GM18505 (cell line): Measurements from ENCODE around the gene DLD.
"Not testable (repeated sequence)": the region's sequence is repeated elsewhere in the genome, so short reads cannot be mapped to it uniquely, and the experiment has no call there.

Experiments
- ATAC-seq: cut with Tn5 transposase; IDR thresholded peaks from one replicate; pipeline ENCODE4 v1.9.1; 2021; ENCODE audit not compliant: unreplicated experiment
- POLR2A ChIP-seq: IDR thresholded peaks from 4 replicates; pipeline ENCODE4 v1.6.1; 2011; ENCODE audit warnings: borderline replicate concordance; ENCODE audit not compliant: insufficient read depth, insufficient read length; ENCODE audit errors: extremely low read depth

The DLD gene

DNA sequence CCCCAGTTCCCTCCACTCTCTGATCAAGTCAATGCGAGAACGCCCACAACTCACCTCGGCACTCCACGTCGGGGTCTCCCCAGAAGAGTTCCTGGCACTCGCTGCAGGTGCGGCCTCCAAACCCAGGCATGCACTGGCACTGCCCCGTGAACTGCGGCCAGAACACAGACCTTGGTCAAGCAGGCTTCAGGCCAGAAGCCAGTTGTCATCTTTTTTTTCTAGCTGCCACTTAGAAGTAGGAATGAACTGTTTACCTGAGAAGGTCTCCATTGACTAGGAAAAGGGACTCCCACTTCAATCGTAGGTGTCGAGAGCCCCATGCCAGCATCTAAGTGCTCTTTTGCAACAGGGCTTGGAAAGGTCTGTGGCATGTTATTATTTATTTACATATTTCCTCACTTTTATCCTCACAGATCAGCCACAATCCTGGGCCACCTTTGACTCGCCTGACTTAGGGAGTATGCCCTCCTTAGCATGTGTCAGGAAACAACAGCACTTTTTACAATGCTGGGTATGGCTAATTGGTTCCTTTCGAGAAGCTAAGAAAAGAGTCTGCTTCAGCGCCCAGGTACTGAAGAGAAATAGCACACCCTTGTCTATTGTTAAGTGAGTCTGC, 60.3 kb downstream of the DLD start:
- no peak for TF ChIP-seq POLR2A
- ATAC-seq, result no peak

DNA sequence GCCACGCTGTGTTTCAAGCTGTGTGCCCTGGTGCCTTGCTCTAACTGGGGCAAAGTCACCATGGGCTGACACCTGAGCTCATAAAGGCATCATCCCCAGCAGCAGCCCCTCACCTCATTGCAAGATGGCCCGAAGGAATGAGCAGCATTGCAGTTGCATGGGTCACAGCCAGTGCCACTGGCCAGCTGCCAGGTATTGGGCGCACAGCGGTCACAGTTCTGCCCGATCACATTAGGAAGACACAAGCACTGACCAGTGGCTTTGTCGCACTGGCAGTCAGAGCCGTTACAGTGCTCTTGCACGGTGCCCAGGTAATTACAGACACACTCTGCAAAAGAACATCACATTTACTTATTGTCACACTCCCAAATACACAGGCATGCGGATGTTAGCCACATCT, 60.9 kb downstream of the DLD start:
- ATAC-seq, result no peak
- TF ChIP-seq POLR2A, result no peak

DNA sequence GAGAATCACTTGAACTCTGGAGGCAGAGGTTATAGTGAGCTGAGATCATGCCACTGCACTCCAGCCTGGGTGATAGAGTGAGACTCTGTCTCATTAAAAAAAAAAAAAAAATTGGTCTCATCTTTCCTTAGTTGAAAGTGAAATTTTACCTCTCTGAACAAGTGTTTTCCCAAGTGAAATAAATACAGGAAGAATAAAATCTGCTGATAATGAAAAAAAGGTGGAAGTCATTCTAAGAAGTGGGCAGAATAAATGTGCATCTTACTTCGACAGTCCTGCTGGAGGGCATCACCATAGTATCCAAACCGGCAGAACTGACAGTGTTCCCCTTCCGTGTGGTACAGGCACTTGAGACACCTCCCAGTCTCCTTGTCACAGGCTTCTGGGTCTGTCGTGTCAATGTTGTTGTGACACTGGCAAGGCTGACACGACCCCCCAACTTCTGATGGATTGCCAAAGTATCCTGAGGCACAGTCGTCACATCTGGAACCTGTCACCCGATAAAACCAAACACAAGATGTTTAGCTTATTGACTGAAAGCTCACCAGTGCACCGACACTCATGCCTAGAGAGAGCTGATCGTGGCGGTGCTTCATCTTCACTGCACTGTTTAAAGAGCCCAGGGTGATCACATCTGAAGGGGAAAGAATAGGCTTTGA, 62.4 kb downstream of the DLD start:
- ATAC-seq, result no peak
- no peak for TF ChIP-seq POLR2A

DNA sequence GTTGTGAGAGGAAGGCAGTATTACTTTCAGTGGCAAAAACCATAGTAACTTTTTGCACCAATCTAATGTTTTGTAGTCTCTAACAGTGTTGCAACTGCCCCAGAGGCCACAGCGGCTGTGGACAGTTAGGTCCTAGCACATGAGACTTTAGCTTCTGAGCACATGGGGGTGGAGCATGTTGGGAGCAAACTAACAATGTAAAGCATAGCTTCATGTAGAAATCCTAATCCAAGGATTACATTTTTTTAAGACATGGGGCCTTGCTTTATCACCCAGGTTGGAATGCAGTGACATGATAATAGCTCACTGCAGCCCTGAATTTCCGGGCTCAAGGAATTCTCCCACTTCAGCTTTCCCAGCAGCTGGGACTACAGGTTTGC, 62.9 kb downstream of the DLD start:
- ATAC-seq, result no peak
- no peak for TF ChIP-seq POLR2A

DNA sequence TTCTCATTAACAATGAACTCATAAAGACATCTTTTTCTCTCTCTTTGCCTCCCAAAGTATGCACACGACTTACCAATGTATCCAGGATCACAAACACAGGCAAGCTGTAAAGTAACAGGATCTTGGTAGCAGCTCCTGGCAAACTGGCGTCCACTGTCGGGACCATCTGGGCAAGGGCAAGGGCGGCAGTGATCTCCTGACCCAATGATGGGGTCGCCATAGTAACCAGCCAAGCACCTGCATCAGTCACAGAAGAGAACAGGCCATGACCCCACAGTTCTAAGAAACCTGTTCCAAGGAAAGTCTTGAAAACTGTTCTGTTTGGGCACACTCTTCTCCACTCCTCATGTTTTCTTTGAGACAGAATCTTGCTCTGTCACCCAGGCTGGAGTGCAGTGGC, 64.4 kb downstream of the DLD start:
- TF ChIP-seq POLR2A, result no peak
- ATAC-seq, result no peak

DNA sequence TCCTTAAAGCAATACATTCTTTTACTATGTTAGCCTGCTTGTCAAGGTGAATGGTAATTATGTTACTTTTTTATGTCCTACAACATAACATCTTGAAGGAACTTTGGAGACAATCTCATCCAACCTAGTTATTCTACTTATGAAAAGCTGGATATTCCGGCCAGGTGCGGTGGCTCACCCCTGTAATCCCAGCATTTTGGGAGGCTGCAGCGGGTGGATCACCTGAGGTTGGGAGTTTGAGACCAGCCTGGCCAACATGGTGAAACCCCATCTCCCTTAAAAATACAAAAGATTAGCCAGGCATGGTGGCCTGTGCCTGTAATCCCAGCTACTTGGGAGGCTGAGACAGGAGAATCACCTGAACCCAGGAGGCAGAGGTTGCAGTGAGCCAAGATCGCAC, 66.0 kb downstream of the DLD start:
- not testable (repeated sequence) for ATAC-seq

DNA sequence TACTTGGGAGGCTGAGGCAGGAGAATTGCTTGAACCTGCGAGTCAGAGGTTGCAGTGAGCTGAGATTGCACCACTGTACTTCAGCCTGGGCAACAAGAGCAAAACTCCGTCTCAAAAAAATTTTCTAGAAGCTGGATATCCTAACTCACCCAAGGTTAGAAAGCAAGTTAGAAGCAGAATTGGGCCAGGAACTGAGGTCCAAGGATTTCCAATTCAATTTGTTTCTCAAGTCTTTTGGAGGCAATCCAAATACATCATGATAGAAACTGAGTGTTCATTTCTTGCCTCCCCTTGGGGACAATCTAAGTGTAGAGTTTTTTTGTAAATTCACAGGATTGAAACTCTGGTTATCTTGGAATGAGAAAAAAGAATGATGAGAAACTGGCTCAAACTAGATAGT, 66.5 kb downstream of the DLD start:
- no peak for TF ChIP-seq POLR2A

DNA sequence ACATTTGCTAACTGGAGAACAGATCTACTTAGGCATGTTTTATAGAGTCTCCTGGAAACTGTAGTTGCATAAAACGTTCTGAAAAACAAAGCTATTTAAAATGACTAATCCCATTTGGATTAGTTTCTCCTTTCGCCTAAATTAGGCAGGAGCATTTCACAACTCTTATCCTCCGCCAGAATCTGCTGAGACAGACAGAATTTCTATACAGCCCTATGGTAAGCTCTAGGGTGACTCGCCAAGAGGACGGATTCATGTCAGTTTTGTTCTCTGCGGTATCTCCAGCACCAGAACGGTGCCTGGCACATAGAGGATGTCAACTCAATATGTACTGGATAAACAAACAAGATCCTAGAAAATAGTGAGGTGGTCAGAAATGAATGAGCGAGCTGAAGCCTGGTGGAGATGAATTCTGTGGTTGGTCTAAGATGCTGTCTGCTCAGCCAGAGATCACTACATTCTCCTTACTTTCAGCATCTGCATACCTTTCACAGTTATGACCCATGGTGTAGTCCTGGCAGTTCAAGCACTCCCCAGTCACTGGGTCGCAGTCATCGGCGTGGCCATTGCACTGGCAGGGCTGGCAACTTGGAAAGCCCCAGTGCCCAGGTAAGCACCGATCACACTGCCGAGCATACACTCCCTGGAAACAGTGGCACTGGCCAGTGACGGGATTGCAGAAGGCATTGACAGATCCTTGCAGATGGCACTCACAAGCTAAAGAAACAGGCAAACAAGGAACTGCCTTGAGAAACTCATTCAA, 68.0 kb downstream of the DLD start:
- TF ChIP-seq POLR2A, result no peak
- no peak for ATAC-seq

More for the DNA sequence above, 66.5 kb downstream of the DLD start:
- no peak for ATAC-seq

DNA sequence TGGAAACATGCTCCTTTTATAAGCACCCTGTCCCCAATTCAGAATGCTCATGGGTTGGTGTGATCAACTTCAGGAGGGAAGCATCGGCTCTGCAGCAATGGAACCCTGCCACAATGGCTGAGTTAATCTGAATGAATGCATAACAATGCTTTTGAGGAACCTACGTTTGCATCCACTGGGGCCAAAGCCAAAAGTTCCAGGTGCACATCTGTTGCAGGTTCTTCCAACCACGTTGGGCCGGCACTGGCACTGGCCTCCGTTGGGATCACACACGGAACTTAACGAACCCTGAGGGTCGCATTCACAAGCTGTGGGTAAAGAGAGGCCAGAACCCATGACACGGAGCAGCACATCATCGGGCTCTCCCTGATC, 68.5 kb downstream of the DLD start:
- ATAC-seq, result no peak
- no peak for TF ChIP-seq POLR2A

DNA sequence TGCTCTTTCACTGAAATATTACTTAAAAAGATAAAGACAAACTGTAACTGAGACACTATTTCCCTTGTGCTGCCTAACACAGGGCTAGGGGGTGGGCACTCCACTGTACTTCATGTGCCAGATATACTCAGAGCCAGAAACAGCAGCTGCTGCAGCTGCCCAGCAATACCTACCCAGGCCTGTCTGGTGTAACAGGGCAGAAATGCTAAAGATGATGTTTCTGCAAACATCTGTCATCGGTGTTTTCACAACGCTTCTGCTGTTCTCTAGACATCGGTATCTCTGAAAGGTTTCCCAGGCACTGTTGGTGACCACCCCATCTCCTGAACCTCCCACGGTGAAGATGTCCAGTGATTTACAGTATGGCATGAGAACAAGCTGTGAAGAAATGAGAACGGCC, 69.3 kb downstream of the DLD start:
- no peak for ATAC-seq
- TF ChIP-seq POLR2A, result no peak

DNA sequence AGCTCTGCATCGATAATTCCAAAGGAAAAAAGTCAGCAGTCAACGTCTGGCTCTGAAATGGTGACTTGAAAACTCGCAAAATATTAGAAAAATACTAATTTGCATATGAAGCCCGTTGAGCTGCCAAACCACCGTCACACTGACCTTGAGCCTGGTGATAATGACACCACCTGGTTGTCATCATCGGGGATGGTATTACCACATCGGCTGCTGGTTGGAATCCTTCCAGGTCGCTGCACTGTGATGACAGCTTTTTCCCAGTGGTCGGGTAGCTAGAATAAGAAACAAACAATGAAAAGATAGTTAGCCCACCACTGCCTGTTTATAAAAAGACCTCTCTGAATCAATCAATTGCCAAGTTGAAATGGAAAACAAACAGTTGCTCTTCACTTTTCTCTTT, 70.4 kb downstream of the DLD start:
- no peak for ATAC-seq
- TF ChIP-seq POLR2A, result no peak

DNA sequence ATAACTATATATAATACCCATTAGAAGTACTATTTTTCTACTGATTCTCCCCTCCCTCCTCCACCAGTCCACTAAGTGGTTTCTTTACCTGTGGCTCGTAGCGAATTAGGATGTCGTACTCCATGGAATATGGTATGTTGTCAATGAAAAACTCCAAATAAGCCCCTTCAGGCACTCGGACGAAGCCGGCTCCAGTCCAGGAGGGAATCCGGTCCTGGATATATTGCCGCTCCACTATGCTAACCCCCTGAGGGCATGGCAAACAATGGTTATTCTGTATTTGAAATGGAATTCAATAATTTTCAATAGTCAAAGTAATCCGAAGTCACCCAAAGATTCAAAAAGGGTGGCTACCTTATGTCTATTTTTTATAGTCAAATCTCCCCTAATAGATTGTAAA, 71.8 kb downstream of the DLD start:
- no peak for ATAC-seq
- TF ChIP-seq POLR2A, result no peak

DNA sequence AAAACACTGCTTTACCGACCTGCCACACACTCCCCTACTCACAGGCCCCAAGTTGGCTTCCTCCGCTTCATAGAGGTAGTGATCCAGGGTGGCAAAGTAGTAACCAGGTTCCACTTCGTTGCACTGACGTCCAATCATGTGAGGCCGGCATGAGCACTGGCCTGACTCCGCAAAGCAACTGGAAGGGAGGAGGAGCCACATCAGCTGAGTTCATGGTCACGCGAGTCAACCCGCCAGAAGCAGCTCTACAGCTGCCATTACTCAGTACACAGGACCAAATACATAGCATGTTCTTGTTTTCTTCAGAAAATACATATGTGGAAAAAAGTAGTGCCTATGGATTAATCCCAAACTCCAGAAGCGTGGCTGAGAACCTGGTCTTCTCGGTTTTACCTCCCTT, 73.5 kb downstream of the DLD start:
- ATAC-seq, result no peak
- TF ChIP-seq POLR2A, result no peak

DNA sequence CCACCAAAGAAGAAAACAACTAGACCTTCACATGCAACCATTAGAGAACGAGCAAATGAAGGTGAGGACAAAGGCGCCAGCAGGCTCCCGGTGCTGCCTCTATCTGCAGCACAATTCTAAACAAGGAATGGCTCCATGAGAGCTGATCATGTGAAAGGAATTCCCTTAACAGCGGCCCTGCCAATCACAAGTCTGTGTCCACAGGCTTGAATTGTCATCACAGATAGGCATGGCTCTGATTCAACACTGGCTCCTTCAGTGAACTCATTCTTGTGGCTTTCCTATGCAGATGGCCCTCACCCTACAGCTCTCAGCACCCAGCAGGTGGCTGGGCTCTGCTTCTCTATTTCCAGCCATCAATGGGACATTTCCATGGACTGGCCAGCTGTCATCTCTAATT, 75.7 kb downstream of the DLD start:
- TF ChIP-seq POLR2A, result no peak
- no peak for ATAC-seq
